OCI-LY3 (cell line): ENCODE results near the gene BMPER.

ENCODE experiments used
- EZH2phosphoT487 ChIP-seq: fragments of 200-600 bp; shearing (Covaris generic); IDR thresholded peaks from 2 replicates; pipeline ENCODE4 v1.6.1; 2018; ENCODE audit warnings: antibody characterized with exemption, mixed run types, low read depth
- TF ChIP-seq, protein P1 (sequence below): fragments of 200-600, 300-600 bp; sonication (generic); IDR thresholded peaks from 2 replicates; pipeline ENCODE4 v1.5.1; 2014; ENCODE audit warnings: antibody characterized with exemption, low read length, low read depth

DNA sequence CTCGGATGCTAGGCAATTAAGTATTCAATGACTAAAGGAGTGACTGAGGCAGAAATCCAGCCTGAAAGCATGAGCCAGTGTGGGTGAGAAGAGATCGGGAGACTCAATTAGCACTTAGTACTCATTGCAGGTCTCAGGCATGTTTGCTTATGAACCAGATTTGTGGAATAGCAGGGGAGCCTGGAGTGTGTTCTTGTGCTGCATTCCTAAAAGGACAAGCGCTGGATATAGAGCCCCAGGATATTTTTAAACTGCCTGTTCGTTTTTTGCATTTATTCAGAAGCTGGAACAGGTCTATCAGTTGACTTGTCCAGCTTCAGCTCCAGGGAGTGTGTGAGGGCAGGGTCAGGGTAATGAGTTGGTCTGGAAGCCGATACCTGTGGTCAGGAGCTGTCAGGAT, 120.3 kb downstream of the BMPER start:
- TF ChIP-seq, protein P1, sequence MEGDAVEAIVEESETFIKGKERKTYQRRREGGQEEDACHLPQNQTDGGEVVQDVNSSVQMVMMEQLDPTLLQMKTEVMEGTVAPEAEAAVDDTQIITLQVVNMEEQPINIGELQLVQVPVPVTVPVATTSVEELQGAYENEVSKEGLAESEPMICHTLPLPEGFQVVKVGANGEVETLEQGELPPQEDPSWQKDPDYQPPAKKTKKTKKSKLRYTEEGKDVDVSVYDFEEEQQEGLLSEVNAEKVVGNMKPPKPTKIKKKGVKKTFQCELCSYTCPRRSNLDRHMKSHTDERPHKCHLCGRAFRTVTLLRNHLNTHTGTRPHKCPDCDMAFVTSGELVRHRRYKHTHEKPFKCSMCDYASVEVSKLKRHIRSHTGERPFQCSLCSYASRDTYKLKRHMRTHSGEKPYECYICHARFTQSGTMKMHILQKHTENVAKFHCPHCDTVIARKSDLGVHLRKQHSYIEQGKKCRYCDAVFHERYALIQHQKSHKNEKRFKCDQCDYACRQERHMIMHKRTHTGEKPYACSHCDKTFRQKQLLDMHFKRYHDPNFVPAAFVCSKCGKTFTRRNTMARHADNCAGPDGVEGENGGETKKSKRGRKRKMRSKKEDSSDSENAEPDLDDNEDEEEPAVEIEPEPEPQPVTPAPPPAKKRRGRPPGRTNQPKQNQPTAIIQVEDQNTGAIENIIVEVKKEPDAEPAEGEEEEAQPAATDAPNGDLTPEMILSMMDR, result no peak
- TF ChIP-seq EZH2phosphoT487, result no peak
